GM18511 (cell line): ENCODE results near the gene KCTD15.
A peak's percentile ranks its signal among the peaks of the same experiment; 100 is the strongest.

ENCODE experiments used
- ATAC-seq: cut with Tn5 transposase; IDR thresholded peaks from one replicate; pipeline ENCODE4 v1.9.1; 2021; ENCODE audit warnings: mild to moderate bottlenecking, moderate library complexity; ENCODE audit not compliant: unreplicated experiment

The KCTD15 gene

GRCh38 chr19:33795370-33796163 lies 1.1 kb upstream of the KCTD15 start:
- peak; percentile 60 for ATAC-seq

- ATAC-seq = no peak
Observed at GRCh38 chr19:33797802-33798671, 1.4 kb downstream of the KCTD15 start.

GRCh38 chr19:33798681-33799111 lies 2.0 kb downstream of the KCTD15 start:
- no peak for ATAC-seq

GRCh38 chr19:33799476-33799875 lies 2.8 kb downstream of the KCTD15 start:
- no peak for ATAC-seq

- no peak for ATAC-seq
Observed at GRCh38 chr19:33800012-33800680, 3.5 kb downstream of the KCTD15 start.

- ATAC-seq = no peak
Observed at GRCh38 chr19:33801411-33801810, 4.7 kb downstream of the KCTD15 start.

GRCh38 chr19:33802001-33802400 lies 5.3 kb downstream of the KCTD15 start:
- ATAC-seq = no peak

GRCh38 chr19:33802801-33803200 lies 6.1 kb downstream of the KCTD15 start:
- ATAC-seq = no peak

GRCh38 chr19:33803383-33803782 lies 6.7 kb downstream of the KCTD15 start:
- ATAC-seq = no peak

- ATAC-seq = no peak
Observed at GRCh38 chr19:33804021-33804799, 7.5 kb downstream of the KCTD15 start.

GRCh38 chr19:33805313-33805712 lies 8.6 kb downstream of the KCTD15 start:
- ATAC-seq = no peak

GRCh38 chr19:33805840-33806433 lies 9.3 kb downstream of the KCTD15 start:
- ATAC-seq = no peak

- ATAC-seq = no peak
Observed at GRCh38 chr19:33806434-33806881, 9.8 kb downstream of the KCTD15 start.

- ATAC-seq = no peak
Observed at GRCh38 chr19:33808399-33808798, 11.7 kb downstream of the KCTD15 start.

- no peak for ATAC-seq
Observed at GRCh38 chr19:33809960-33810359, 13.3 kb downstream of the KCTD15 start.

GRCh38 chr19:33810821-33811220 lies 14.2 kb downstream of the KCTD15 start:
- ATAC-seq = no peak

- ATAC-seq = no peak
Observed at GRCh38 chr19:33811246-33811645, 14.6 kb downstream of the KCTD15 start.

- ATAC-seq = no peak
Observed at GRCh38 chr19:33811736-33812387, 15.2 kb downstream of the KCTD15 start.
